GM12873 (cell line): ENCODE measurements around the gene TNFSF11.

Source experiments
- TF ChIP-seq, protein P1 (sequence below): IDR thresholded peaks from 2 replicates; pipeline ENCODE4 v1.5.1; 2012; ENCODE audit warnings: low read depth, mild to moderate bottlenecking, moderate library complexity, low read length, control low read depth; ENCODE audit not compliant: insufficient read depth; ENCODE audit errors: missing control alignments

The TNFSF11 gene

DNA sequence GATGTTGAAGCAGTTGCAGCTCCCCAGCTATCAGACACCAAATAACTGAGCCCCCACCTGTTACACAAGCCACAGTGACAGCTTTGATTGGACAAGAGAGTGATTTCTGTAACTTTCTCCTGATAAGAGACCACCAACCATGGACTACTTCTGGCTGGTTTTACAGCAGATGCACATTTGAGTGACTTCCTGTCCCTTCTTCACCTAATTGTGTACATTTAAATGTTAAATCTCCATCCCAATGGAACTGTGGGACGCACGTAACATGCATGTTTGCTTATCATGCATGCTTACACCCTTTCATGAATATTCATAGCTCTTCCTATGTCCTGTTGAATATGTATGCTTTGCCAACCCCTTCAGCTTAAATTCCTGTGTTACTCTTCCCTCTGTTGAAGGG is 6.0 kb upstream of the TNFSF11 start:
- TF ChIP-seq, protein P1, sequence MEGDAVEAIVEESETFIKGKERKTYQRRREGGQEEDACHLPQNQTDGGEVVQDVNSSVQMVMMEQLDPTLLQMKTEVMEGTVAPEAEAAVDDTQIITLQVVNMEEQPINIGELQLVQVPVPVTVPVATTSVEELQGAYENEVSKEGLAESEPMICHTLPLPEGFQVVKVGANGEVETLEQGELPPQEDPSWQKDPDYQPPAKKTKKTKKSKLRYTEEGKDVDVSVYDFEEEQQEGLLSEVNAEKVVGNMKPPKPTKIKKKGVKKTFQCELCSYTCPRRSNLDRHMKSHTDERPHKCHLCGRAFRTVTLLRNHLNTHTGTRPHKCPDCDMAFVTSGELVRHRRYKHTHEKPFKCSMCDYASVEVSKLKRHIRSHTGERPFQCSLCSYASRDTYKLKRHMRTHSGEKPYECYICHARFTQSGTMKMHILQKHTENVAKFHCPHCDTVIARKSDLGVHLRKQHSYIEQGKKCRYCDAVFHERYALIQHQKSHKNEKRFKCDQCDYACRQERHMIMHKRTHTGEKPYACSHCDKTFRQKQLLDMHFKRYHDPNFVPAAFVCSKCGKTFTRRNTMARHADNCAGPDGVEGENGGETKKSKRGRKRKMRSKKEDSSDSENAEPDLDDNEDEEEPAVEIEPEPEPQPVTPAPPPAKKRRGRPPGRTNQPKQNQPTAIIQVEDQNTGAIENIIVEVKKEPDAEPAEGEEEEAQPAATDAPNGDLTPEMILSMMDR: no peak

DNA sequence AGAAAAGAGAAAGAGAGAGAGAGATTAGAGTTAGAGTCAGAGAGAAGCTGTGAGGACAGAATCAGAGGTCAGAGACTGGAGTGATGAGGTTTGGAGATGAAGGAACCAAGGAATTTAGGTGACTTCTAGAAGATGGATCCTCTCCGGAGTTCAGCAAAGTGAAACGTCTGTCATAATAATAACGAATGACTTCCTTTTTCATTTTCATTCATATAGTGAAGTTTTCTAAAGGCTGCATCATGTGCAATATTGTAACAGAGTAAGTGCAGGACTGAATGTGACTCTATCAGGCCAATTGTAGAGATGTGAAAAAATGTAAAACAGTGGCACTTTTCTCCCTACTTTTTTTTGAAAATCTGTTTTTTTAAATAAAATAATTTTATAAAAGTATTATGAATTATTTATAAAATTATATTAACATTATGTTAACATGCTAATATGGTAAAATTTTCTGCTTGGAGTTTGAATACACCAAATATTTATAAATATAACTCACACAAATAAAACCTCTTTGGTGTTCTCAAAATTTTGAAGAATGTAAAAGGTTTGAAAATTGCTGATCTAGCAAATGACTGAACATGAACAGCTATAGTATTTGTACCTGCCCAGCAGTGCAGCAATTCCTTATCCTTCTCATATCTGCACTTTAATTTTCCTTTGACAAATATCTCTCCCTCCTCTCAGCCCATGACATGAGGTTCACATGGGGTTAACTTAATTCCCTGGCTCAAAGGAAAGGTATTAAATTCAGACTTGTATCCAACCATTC is 4.2 kb upstream of the TNFSF11 start:
- TF ChIP-seq, protein P1: no peak

DNA sequence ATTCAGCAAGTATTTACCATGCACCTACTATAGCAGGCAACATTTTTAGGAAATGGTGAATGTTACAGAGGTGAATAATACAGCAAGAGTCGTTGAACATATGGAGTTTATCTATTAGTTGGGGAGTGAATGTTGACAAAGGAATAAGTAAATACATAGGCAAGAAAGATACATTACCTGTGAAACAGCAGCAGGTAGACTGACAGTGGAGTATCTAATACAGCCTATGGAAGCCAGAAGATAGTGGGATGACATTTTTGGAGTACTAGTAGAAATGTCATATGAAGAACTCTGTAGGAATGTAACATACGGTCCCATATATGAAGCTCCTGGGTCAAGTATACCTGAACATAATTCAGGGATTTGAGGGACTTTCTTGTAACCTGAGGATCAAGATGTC is 2.1 kb upstream of the TNFSF11 start:
- TF ChIP-seq, protein P1: no peak

DNA sequence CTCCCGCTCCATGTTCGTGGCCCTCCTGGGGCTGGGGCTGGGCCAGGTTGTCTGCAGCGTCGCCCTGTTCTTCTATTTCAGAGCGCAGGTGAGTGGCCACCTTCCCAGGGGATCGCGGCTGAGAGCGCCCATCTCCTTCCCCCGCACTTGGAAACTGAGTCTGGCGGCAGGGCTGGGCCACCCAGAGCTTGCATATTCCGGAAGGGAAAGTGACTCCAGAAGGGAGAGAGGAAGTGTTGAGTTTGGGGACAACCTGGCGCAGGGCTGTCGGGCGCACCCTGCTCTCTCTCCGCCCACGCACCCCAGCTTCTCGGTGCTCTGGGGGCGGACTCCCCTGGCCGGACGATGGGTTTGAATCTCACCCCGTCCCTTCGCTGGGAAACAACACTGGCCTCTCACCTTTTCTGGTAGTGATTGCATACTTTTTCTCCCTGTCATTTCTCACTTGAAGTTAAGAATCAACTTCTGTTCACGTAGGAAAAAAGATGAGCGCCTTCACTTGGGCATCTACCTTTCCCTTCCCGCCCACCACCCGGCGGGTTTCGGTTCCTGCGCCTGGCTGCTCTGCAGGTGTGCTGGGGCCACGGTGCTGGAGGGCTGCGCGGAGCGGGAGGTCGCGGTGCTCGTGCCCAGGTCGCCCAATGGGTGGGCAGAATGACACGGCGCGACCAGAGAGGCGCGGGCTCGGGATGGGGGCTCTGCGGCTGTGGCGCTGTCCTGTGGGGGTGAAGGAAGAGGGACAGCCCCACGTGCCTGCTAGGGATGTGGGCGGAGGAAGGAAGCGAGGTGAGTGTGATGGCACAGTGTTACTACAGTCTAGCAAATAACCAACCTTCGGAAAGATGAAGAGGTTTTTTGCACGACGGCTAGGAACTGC is 721 bp downstream of the TNFSF11 start:
- TF ChIP-seq, protein P1: no peak

DNA sequence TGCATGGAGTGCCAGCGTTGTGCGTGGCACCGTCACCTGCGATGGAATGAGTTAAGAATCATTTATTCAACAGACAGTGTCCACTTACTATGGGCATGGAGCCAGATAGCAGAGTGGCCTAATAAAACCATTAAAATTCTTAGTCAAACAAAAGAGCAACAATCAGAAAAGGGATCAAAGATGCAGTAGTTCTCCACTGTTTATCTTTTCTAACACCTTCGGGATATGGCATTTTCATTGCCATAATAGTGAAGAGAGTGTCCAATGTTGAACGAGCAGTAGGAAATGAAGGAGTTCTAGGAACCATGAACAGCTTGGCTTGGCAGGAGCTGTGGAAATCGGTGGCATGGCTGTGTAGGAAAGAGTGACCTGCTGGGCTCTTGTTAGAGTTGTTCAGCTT is 2.0 kb downstream of the TNFSF11 start:
- TF ChIP-seq, protein P1: no peak

DNA sequence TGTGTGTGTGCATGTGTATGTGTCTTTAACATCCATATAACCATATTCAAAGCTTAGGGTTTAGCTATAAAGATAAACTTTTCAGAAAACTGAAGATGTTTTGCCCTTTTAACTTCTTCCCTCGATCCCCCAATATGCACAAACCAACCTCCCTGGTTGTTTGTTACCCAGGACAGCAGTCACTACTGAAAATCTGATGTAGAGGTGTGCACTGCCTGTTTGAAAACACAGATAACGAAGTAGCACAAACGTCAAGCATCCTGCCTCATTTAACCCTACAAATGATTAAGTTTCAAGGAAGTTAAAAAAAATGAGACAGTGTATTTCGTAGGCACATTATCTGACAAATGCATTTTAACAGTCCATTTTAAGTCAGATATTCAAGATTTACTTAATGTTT is 3.6 kb downstream of the TNFSF11 start:
- TF ChIP-seq, protein P1: no peak

DNA sequence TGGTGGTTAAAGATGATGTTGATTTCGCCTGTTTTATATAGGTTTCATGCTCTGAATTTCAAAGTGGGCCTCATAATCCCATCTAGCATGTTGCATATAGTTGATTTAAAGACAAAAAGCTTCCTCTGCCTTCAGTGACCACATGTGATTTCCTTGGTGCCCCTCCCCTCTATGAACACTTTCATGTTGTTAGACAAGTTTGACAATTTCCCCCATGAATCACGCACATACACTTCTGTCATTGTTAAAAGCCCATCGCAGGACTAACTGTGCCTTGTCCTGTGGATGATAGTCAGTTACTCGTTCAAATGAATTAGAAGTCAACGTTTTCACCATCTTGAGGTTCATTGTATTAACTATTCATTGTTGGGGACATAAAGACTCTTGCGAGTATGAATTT is 6.7 kb downstream of the TNFSF11 start:
- TF ChIP-seq, protein P1: no peak
